Measurements from ENCODE around the gene SFSWAP. TPM values are rescaled to one million over a fixed set of nuclear protein-coding genes. Genes with fewer than 3 reads are reported as not detected.
A peak's percentile ranks its signal among the peaks of the same experiment; 100 is the strongest.

Gene SFSWAP
- total and polyA plus RNA-seq, 2 of the 13 experiments (the other 11 are each of a cell fraction or from before 2014, with no cell fraction given), result 17.1 to 27.7 TPM

GRCh38 chr12:131843527-131843926 lies 132.6 kb downstream of the SFSWAP start:
- no peak for FAIRE-seq
- Histone ChIP-seq H3K4me2 (ENCODE audit: low read depth, low read length) (no peak overlapping the region), H3K79me2 (ENCODE audit: insufficient read depth, low read length) (no peaks in the 10 kb centered on the region), H3K9me3 (ENCODE audit: low read length) (no peaks in the 10 kb centered on the region), H3K4me3 (replicated peaks in 1 of 3; ENCODE audit: insufficient read depth in 1 of 3, low read depth in 2 of 3, low read length in 3 of 3) (no peak overlapping the region), H3K9ac (ENCODE audit: insufficient read depth, low read depth, low read length) (no peak overlapping the region), H3K27ac (ENCODE audit: extremely low read length, insufficient read depth, low read length) (no peak overlapping the region), H2AFZ (ENCODE audit: low read length) (no peak overlapping the region), H3K36me3 (replicated peaks in 1 of 2; ENCODE audit: control insufficient read depth in 1 of 2, insufficient read depth in 2 of 2, low read length in 2 of 2) (no peaks in the 10 kb centered on the region), H4K20me1 (ENCODE audit: insufficient read depth, low read length) (no peaks in the 10 kb centered on the region), H3K27me3 (ENCODE audit: control insufficient read depth in 1 of 2, insufficient read depth in 2 of 2, low read length in 2 of 2) (no peaks in the 10 kb centered on the region; a peak in 1 of 5 replicates), H3K4me1 (ENCODE audit: insufficient read depth, low read length) (peaks cover 16% of the 10 kb centered on the region)
- ATAC-seq, result no peak
- DNase-seq (ENCODE audit: low spot score), result no peak
- in situ Hi-C loops (cut with HindIII; ENCODE audit: extremely low pct_ligation_motif_present, low pct_unique_long_range_greater_than_20kb) (loop anchor here (25.0 kb wide), 1 partner anchor 731 kb away; no protein-coding TSS in a partner anchor), intact Hi-C loops (cut with micrococcal nuclease; ENCODE audit: unreplicated experiment) (no loop called here)
- POLR2A ChIA-PET, result no interaction called here
- TF ChIP-seq NFE2L2 (IDR thresholded peaks at IDR 0.05; ENCODE audit: low read length) (no peak), BRCA1 (CRISPR knock-in tag; IDR thresholded peaks at IDR 0.05) (no peak)
- no TSS peak for BruUV-seq (replicated peaks)
- CTCF ChIA-PET (ENCODE audit: low intra/inter-chr PET ratio, low total read pairs), result no interaction called here
- whole genome bisulfite sequencing (ENCODE audit: low lambda C conversion rate), result 83% methylated on average over 10 of the region's 16 CpGs

- in situ Hi-C loops (cut with HindIII; ENCODE audit: extremely low pct_ligation_motif_present, low pct_unique_long_range_greater_than_20kb), result loop anchor here (25.0 kb wide), 1 partner anchor 732 kb away; no protein-coding TSS in a partner anchor
- intact Hi-C loops (cut with micrococcal nuclease; ENCODE audit: unreplicated experiment), result no loop called here
- Histone ChIP-seq H3K27ac (ENCODE audit: extremely low read length, insufficient read depth, low read length) (no peak overlapping the region), H3K4me3 (replicated peaks in 1 of 3; ENCODE audit: insufficient read depth in 1 of 3, low read depth in 2 of 3, low read length in 3 of 3) (no peak overlapping the region), H3K4me2 (ENCODE audit: low read depth, low read length) (no peak overlapping the region), H3K27me3 (ENCODE audit: control insufficient read depth in 1 of 2, insufficient read depth in 2 of 2, low read length in 2 of 2) (no peaks in the 10 kb centered on the region; a peak in 1 of 5 replicates), H3K36me3 (replicated peaks in 1 of 2; ENCODE audit: control insufficient read depth in 1 of 2, insufficient read depth in 2 of 2, low read length in 2 of 2) (no peaks in the 10 kb centered on the region), H3K4me1 (ENCODE audit: insufficient read depth, low read length) (peaks cover 16% of the 10 kb centered on the region), H3K9ac (ENCODE audit: insufficient read depth, low read depth, low read length) (no peak overlapping the region), H3K79me2 (ENCODE audit: insufficient read depth, low read length) (no peaks in the 10 kb centered on the region), H3K9me3 (ENCODE audit: low read length) (no peaks in the 10 kb centered on the region), H4K20me1 (ENCODE audit: insufficient read depth, low read length) (no peaks in the 10 kb centered on the region), H2AFZ (ENCODE audit: low read length) (no peak overlapping the region)
- FAIRE-seq (no peak), DNase-seq (ENCODE audit: low spot score) (no peak), ATAC-seq (no peak)
- 41% methylated on average over 5 of the region's 11 CpGs for WGBS (ENCODE audit: low lambda C conversion rate)
- CTCF ChIA-PET (ENCODE audit: low intra/inter-chr PET ratio, low total read pairs), result no interaction called here
- POLR2A ChIA-PET, result no interaction called here
- no TSS peak for BruUV-seq (replicated peaks)
- TF ChIP-seq RBAK (CRISPR knock-in tag; IDR thresholded peaks at IDR 0.05), result peak; percentile 96
- no peak for TF ChIP-seq CCAR2 (optimal IDR thresholded peaks at IDR 0.05; ENCODE audit: low read depth, low read length)
- no peak for TF ChIP-seq IRF1 (CRISPR knock-in tag; IDR thresholded peaks at IDR 0.05; ENCODE audit: low read depth)
- TF ChIP-seq MTERF4 (CRISPR knock-in tag; IDR thresholded peaks at IDR 0.05), result no peak
- TF ChIP-seq XBP1 (CRISPR knock-in tag; IDR thresholded peaks at IDR 0.05), result no peak
- TF ChIP-seq ZNF354B (CRISPR knock-in tag; IDR thresholded peaks at IDR 0.05), result no peak
Observed at GRCh38 chr12:131844140-131844539, 133.2 kb downstream of the SFSWAP start.
